GM18519 (cell line): ENCODE data around the gene SNAI1.
"Not testable (repeated sequence)": the region's sequence is repeated elsewhere in the genome, so short reads cannot be mapped to it uniquely, and the experiment has no call there.

Source experiments
- ATAC-seq: cut with Tn5 transposase; IDR thresholded peaks from one replicate; pipeline ENCODE4 v1.9.1; 2021; ENCODE audit warnings: mild to moderate bottlenecking, moderate library complexity; ENCODE audit not compliant: unreplicated experiment, low FRiP score

Gene SNAI1

DNA sequence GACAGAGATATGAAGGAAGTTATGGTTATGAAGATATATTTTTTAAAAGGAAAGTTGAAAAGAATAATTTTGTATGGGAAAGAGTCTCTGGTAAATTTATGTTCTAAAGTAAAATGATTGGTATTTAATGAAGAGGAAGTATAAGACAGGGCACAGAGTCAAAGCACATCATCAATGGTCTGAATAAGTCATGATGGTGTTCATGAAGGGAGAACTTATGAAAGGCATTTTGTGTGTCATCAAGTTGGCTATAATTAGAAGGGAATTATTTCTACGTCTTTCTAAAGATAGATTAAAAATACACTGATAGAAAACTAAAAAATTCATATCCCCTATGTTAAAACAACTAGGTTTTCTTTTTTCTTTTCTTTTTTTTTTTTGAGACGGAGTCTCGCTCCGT is 21.4 kb upstream of the SNAI1 start:
- ATAC-seq: no peak

DNA sequence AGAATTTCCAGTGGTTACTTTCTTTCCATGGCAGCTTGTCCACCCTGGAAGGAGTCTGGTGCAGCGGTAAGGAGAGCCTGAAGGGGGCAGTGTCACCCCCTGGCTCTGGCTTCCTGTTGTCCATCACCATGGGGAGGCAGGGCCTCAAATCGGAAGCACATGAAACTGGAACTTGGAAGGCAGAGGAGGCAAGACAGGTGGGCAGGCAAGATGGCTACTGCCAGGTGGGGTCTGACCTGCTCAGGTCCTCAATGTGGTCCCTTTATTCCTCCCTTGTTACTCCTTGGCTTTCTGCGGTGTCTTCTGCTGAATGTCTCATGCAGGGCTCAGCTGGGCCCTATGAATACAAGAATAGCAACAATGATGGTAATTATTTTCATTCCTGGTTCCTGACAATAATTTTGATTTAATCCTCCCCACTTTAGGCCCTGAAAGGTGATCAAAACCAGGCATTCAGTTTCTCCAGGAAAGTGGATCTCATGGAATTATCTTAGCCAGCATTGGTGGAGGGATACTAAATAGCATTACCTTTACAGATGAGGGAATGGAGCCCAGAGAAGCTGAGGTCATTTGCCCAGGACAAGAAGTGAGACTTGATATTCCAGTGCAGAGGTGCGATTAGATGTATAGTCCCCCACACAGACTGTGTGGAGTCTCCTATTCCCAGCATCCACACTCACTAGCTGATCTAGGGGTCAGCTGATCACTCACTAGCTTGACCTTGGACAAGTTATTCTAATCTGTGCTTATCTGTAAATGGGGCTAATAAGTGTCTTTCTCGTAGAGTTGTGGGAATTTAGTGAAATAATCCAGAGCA is 17.6 kb upstream of the SNAI1 start:
- no peak for ATAC-seq

DNA sequence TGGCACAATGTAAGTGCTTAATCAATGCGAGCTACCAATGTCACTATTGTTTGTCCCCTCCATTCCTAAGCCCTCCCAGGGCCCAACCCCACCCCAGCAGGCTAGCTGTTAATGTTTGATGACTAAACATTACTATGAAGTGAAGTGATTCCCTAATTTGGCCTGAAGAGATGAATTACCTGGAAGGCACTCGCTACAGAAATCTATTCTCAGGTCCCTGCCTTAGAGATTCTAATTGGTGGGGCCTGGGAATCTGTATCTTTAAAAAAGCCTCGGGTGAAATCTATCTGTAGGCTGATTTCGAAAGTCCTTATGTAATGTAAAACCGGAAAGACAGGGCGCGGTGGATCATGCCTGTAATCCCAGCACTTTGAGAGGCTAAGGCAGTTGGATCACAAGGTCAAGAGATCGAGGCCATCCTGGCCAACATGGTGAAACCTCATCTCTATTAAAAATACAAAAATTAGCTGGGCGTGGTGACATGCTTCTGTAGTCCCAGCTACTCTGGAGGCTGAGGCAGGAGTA is 16.9 kb upstream of the SNAI1 start:
- no peak for ATAC-seq

DNA sequence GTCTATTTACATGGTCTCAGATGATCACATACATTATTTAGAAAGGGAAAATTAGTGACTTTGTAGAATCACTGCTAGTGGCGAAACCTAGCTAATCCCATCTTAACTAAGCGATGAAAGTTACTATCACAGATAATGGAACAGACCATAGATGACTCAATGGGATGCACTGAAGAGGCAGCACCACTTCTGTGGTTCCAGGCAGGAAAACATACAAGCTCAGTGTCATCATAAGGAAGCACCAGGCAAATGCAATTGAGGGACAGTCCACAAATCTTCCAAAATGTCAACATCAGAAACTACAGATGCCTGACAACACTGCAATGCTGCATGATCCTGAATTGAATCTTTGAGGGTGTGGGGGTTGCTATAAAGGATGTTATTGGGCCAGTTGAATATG is 15.9 kb upstream of the SNAI1 start:
- no peak for ATAC-seq

GRCh38 chr20:49969234-49969633 is 13.5 kb upstream of the SNAI1 start:
- no peak for ATAC-seq

DNA sequence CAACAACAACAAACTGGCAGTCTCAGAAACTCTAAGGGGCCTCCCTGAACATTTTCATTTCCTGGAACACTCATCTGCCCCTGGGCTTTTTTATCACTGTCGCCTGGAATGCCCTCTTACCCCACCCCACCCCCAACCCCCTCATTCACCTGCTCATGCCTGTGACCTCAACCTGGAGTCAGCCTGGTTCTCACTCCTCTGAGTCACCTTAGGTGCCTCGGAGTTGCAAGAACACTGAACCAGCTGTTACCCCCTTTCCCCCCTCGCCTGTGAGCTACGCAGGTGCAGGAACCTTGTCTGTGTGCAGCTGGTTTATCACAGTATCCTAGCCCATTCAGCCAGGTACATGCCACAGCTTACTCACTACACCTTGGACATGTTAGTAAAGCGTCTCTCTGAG is 12.8 kb upstream of the SNAI1 start:
- ATAC-seq: no peak

DNA sequence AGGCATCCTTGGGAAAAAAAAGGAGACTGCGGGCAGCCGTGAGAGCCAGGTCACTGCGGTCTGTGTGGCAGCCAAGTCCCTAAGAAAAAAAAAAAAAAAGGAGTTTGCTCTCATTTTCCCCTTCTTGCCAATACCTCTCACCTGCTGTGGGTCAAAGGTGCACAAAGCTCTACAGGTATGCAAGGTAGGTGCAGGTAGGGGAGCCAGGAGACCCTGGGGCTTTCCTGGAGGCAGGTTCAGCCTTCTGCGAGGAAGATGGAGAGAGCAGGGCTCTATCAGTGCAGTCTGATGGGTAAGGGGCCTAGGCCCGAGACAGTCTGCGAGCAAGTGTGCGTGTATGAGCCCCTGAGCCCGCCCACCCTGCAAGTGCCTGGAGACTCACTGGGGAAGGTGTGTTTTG is 12.3 kb upstream of the SNAI1 start:
- ATAC-seq: no peak

DNA sequence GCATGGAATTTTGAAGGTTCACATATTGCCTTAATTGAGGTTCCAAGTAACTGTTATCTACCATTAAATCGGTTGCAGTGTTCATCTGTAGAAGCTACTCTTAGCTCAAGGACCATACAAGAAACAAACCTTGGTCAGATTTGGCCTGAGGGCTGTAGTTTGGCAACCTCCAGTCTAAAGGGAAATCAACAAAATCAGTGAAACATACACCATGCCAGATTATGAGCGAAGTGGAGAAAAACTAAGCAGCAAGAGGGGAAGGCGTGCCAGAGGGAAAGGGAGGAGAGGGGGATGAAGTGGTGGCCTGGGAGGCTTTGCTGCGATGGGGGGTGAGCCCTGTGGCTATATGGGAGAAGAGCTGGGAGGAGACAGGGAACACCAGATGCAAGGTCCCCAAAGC is 8.8 kb upstream of the SNAI1 start:
- ATAC-seq: no peak

DNA sequence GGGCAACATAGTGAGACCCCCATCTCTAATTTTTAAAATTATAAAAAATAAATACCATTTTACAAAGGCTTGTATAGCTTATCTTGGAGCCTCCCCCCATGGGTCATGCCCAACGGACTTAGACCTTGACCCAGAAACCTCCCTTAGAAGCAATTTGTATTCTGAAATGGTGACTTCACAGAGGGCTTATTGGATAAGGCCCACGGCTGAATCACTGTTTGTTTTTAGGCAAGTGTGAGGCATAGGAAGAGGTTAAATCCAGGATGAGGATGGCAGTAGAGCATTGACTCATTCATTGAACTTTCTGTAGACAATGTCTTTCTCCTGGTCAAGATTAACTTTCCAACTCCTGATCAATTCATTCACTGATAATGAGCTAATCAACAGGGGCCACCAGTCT is 6.2 kb upstream of the SNAI1 start:
- ATAC-seq: no peak

DNA sequence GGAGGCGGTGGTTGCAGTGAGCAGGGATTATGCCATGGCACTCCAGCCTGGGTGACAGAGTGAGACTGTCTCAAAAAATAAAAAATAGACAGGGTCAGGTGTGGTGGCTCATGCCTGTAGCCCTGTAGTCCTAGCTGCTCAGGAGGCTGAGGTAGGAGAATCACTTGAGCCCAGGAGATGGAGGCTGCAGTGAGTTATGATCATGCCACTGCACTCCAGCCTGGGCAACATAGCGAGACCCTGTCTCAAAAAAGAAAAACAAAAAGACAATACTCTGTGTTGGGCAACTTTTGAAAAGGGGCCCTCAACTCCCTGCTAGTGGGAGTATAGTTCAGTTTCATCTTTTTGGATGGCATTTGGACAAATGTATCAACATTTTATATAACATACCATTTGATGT is 5.0 kb upstream of the SNAI1 start:
- not testable (repeated sequence) for ATAC-seq

DNA sequence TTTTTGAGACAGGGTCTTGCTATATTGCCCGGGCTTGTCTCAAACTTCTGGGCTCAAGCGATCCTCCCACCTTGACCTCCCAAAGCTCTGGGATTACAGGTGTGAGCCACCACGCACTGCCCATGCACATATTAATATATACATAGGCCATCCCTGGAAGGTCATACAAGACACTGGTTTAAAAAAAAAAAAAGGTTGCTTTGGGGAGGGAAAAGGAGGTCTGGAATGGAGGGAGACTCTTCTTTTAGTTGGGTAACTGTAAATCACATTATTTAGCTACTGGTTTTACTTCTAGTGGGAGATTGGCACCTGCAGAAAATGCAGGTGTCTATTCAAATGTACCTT is 4.1 kb upstream of the SNAI1 start:
- no peak for ATAC-seq

GRCh38 chr20:49979030-49979832 is 3.5 kb upstream of the SNAI1 start:
- no peak for ATAC-seq

DNA sequence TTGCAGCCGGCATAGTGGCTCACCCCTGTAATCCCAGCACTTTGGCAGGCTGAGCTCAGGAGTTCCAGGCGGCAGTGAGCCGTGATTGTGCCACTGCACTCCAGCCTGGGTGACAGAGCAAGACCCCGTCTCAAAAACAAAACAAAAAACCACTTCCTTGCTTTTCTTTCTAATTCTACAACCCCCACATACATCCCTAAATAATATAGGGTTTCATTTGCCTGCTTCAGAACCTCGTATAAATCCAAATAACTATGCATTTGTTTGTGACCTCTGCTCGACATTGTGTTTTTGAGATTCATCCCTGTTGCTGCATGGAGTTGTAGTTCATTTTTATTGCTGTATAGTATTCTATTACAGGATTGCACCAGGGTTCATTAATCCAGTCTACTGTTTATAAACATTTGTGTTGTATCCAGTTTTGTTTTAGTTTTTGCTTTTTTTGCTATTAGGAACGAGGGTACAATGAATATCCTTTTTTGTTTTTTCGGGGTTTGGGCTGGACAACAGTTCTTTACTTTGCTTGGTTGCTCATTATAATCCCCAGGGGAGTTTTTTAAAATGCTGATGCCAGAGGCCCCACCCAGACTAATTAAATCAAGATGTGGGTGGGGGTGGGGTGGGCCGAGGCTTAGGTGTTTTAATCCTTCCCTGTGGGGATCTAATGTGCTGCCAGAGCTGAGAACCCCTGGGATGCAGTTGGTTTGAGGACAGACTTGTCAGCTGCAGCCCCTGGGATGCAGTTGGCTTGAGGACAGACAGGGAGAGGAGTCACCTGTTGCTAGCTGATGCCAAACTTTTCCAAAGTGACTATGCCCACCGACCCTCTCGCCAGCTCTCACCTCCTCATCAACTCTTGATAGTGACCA is 2.4 kb upstream of the SNAI1 start:
- no peak for ATAC-seq

DNA sequence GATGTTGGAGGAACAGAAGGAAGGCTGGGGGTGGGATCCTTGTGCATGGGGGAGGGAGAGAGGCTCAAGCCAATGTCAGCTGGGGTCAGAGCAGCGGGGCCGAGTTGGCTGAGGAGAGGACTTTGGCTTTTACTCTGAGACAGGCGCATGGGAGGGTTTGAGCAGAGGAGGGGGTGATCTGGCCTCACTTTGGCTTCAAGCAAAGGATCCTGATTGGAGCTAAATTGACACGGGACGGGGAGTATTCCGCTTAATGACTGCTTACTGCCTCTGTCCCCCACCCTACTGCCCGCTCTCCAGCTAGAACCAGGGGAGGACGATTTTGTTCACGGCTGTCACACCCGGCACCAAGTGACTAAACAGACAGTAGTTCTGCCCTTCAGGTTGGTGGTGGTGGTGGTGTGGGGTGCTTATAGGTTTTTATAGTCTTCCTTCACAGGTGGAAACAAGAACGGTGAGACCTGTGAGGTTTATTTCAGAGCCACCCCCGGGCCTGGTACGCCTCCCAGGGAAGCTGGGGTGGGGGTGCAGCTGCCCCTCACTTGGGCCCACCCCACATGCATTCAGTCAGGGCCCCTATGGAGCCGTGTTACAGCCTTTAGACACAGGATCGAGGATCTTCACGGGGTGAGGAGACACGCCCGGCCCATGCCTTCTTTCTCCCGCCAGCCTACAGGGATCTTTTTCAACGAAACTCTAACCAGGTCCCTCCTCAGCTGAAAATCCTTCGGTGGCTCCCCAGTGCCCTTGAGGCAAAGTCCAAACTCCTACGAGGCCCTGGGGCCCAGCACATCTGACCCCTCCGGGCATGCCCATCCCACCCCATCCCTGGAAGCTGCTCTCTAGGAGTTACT is 1.3 kb upstream of the SNAI1 start:
- ATAC-seq: no peak

GRCh38 chr20:49982072-49982345 is 771 bp upstream of the SNAI1 start:
- no peak for ATAC-seq

DNA sequence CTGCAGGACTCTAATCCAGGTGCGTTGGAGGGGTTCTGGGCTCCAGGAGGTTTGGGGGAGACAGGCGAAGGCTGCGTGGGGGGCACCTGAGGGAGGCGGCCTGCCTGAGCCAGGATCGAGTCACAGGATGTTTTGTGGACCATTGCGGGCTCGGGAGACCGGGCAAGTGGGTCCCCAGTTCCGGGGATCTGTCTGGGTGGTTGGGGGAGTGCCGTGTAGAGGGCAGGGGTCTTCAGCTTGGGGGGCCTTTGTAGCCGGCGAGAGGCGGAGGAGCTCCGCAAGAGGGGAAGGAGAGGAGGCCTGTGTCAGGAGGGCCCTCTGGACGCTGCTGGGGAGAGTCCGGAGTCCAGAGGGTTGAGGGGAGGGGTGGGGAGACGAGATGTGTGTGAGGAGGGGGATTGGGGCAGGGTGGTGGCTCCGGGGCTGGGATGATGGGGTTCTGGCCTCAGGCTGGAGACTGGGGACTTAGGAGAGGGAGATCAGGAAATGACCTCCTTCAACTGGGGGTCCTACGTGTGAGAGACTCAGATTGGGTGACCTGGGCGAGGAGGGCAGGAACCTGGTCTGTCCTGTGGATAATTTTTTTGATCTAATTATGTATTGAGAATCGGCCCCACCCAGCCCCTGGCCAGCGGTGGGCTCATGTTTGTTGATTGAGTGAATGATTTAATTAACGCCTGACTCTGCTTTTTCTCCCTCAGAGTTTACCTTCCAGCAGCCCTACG is 505 bp downstream of the SNAI1 start:
- ATAC-seq: peak; percentile 3

DNA sequence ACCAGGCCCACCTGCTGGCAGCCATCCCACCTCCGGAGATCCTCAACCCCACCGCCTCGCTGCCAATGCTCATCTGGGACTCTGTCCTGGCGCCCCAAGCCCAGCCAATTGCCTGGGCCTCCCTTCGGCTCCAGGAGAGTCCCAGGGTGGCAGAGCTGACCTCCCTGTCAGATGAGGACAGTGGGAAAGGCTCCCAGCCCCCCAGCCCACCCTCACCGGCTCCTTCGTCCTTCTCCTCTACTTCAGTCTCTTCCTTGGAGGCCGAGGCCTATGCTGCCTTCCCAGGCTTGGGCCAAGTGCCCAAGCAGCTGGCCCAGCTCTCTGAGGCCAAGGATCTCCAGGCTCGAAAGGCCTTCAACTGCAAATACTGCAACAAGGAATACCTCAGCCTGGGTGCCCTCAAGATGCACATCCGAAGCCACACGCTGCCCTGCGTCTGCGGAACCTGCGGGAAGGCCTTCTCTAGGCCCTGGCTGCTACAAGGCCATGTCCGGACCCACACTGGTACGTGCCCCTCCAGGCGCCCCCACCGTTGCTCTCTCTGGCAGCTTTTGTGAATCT is 1.1 kb downstream of the SNAI1 start:
- no peak for ATAC-seq

DNA sequence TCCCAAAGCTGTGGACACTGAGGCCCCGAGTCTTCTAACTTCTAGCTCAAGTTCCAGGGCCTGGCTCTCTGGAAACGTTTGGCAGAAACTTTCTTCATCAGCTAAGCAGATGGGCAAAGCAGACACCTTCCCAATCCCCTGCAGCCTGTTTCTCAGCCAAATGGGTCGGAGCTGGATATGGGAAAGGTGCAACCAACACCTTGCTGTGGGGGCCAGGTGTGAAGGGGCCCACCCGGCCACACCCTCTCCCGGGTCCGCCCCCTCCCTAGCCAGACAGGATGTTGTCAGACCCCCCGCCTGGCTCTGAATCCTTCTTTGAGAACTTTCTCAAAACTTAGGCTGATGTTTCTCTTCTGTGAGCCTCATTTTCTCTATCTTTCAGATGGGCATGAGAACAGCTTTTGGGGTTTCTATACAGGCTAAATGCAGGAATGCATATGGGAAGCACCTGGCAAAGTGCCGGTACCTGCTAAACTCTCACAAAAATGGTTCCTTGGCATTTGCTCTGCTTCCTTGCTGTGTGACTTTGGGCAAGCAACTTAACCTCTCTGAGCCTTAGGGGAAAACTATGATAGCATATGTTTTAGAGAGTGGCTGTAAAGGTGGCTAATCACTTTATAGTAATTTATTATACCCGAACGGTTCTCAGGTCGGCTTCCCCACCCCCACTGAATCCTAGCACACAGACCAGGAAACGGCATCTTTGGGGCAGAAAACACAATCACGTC is 1.8 kb downstream of the SNAI1 start:
- ATAC-seq: no peak

DNA sequence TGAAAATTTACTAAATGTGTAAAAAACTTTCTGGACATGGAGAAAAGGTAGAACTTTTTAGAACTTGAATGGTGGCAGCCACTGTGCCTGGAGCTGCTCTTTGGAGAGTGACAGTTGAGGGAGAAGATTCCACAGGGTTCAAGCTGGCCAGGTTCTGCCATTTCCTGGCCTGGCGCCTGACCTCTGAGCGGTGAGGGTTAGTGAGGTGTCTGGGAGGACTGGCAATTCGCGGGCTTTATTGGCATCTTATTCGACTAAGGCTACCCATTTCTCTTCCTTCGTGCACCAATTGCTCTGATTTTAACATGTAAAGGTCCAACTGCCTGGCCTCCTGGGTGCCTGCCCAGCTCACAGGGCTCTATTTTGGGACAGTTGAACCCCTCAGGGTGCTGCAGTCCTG is 2.4 kb downstream of the SNAI1 start:
- no peak for ATAC-seq
